Measurements from ENCODE around the gene NBPF12.
"Not testable (repeated sequence)": the region's sequence is repeated elsewhere in the genome, so short reads cannot be mapped to it uniquely, and the experiment has no call there.

Gene NBPF12

DNA sequence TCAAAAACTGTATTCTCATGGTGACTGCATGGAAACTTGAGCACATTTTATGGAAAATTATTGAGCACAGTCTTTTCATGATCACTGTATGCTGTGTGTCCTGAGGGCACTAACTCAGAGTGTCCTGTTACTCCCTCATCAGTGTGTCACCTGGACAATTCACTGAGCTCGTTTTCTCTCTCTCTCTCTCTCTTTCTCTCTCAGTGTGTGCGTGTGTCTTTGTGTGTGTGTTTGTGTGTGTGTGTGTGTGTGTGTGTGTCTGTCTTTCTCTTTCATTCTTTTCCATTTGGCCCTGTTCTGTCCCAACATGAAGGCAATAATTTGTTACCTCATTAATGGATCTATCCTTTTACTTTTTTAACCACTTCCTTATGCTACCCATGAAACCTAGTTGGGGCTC lies 49.4 kb downstream of the NBPF12 start:
- not testable (repeated sequence) for DNase-seq

GRCh38 chr1:146989455-146989854 lies 51.3 kb downstream of the NBPF12 start:
- DNase-seq, result not testable (repeated sequence)

- DNase-seq, result not testable (repeated sequence)
Observed at GRCh38 chr1:147008495-147008894, 70.4 kb downstream of the NBPF12 start.

GRCh38 chr1:147026975-147027374 lies 88.9 kb downstream of the NBPF12 start:
- not testable (repeated sequence) for DNase-seq

- DNase-seq, result not testable (repeated sequence)
Observed at GRCh38 chr1:147030066-147030653, 92.0 kb downstream of the NBPF12 start.

- DNase-seq, result no peak
Observed at GRCh38 chr1:147039916-147040315, 101.8 kb downstream of the NBPF12 start.

GRCh38 chr1:147042891-147043290 lies 104.8 kb downstream of the NBPF12 start:
- not testable (repeated sequence) for DNase-seq

DNA sequence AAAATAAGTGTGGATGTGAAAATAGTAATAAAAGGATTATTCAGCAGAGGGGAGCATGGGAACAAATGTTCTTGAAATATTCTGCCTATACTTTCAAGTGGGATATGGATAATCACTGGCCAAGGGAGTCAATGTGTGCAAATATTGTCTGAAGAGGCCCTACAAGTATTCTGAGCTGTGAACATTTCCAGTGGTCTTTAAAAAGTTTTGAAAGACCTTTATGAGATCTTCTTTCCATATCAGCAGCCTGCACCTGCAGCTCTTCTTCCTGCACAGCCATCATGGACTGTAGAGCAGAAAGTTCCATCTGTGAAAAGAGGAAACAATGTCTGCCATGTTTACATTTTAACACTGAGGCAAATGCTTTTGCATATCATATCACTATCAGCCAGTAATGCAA lies 106.4 kb downstream of the NBPF12 start:
- not testable (repeated sequence) for DNase-seq

All from NCI-H2171 treated with DMSO at 0.1 percent for 48 hours (cell line).